Measurements from ENCODE around the gene CPEB3. TPM values are rescaled to one million over a fixed set of nuclear protein-coding genes. Genes with fewer than 3 reads are reported as not detected.

The CPEB3 gene
- total and polyA plus RNA-seq, 8 donors: 2.1 to 7.0 (median 4.4) TPM

GRCh38 chr10:92079003-92079402, 211.9 kb downstream of the CPEB3 start:
- FAIRE-seq (no peak), DNase-seq (no peak), ATAC-seq (no peak)
- H3K4me3 ChIP-seq: no peak overlapping the region
- H3K27ac ChIP-seq: no peak overlapping the region
- no peak for TF ChIP-seq CTCF (IDR thresholded peaks at IDR 0.05)
- H3K27me3 ChIP-seq: no peaks in the 10 kb centered on the region
- no peaks in the 10 kb centered on the region for H3K9me3 ChIP-seq
- peaks cover 0 to 7% (median 0%) of the 10 kb centered on the region in 3 donors for H3K36me3 ChIP-seq
- 82 to 87% methylated on average over 6 of the region's 6 CpGs for WGBS, 2 donors
- intact Hi-C loops (cut with DNase I): loop anchor here in 1 of 3 donors (10.0 kb wide), 1 partner anchor 356 kb away; no protein-coding TSS in a partner anchor
- H3K4me1 ChIP-seq: peaks cover 0 to 14% (median 5%) of the 10 kb centered on the region in 3 donors

GRCh38 chr10:92076722-92077121, 214.2 kb downstream of the CPEB3 start:
- no peak for TF ChIP-seq CTCF (IDR thresholded peaks at IDR 0.05)
- no peak for DNase-seq
- Histone ChIP-seq H3K27me3 (no peaks in the 10 kb centered on the region), H3K4me3 (no peak overlapping the region), H3K4me1 (peaks cover 0 to 14% (median 5%) of the 10 kb centered on the region in 3 donors), H3K36me3 (peaks cover 0 to 7% (median 0%) of the 10 kb centered on the region in 3 donors), H3K27ac (no peak overlapping the region), H3K9me3 (no peaks in the 10 kb centered on the region)
- intact Hi-C loops (cut with DNase I): loop anchor here in 1 of 3 donors (10.0 kb wide), 1 partner anchor 358 kb away; no protein-coding TSS in a partner anchor
- no peak for FAIRE-seq
- peak; percentile 69 to 84 (median 78) for ATAC-seq

DNA sequence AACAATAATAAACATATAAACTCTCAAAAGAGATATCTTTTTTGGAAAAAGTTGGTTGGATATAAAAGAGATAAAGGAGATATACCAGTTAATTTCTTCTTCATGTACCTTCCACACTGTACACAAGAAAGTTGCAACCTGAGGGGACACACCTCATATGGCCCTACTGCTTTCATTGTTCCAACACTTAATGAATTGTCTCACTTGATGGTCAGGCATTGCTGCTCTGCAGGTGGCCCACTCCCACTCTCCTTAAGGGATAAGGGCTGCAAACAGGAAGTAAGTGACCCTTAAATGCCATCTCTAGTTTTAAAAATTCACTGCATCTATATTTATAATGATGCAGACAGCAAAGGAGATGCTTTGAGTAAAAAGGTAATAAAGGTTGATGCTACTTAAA, 215.0 kb downstream of the CPEB3 start:
- TF ChIP-seq CTCF (IDR thresholded peaks at IDR 0.05): no peak
- ATAC-seq: no peak
- peaks cover 0 to 14% (median 5%) of the 10 kb centered on the region in 3 donors for H3K4me1 ChIP-seq
- no peaks in the 10 kb centered on the region for H3K9me3 ChIP-seq
- DNase-seq: no peak
- H3K4me3 ChIP-seq: no peak overlapping the region
- H3K27me3 ChIP-seq: no peaks in the 10 kb centered on the region
- FAIRE-seq: no peak
- intact Hi-C loops (cut with DNase I): loop anchor here in 1 of 3 donors (10.0 kb wide), 1 partner anchor 359 kb away; no protein-coding TSS in a partner anchor
- peaks cover 0 to 2% (median 0%) of the 10 kb centered on the region in 3 donors for H3K36me3 ChIP-seq
- H3K27ac ChIP-seq: no peak overlapping the region

GRCh38 chr10:92074126-92074887, 216.6 kb downstream of the CPEB3 start:
- Histone ChIP-seq H3K36me3 (no peaks in the 10 kb centered on the region), H3K4me1 (peaks cover 0 to 14% (median 5%) of the 10 kb centered on the region in 3 donors), H3K27me3 (no peaks in the 10 kb centered on the region), H3K27ac (peak overlapping the region in 1 of 4 donors; percentile 1), H3K9me3 (no peaks in the 10 kb centered on the region), H3K4me3 (no peak overlapping the region)
- TF ChIP-seq CTCF (IDR thresholded peaks at IDR 0.05): no peak
- DNase-seq: no peak
- WGBS, 2 donors: 42 to 43% methylated on average over 6 of the region's 6 CpGs
- intact Hi-C loops (cut with DNase I): loop anchor here in 1 of 3 donors (10.0 kb wide), 1 partner anchor 360 kb away; no protein-coding TSS in a partner anchor
- peak in 3 of 4 donors; percentile 47 to 69 (median 59) for ATAC-seq
- no peak for FAIRE-seq

DNA sequence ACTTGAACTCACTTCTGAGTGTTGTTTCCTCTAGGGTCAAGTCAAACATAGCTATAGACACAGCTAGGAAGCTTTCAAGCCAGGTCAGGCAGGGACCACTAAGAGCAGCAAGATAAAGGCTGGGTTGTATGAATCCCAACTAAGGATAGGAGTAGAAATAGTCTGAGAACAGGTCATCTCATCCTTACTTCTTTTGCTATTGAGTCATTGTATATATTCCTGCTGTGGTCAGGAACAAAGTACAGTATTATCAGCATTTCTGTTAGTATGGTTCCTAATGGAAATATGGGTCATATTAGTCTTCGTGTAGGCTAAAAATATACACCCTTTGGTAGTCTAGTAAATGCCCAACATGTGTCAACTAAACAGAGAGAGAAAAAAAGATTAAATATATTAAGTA, 222.0 kb downstream of the CPEB3 start:
- Histone ChIP-seq H3K36me3 (no peaks in the 10 kb centered on the region), H3K27ac (no peak overlapping the region), H3K4me3 (no peak overlapping the region), H3K27me3 (no peaks in the 10 kb centered on the region), H3K4me1 (no peaks in the 10 kb centered on the region), H3K9me3 (no peaks in the 10 kb centered on the region)
- FAIRE-seq (no peak), DNase-seq (no peak), ATAC-seq (no peak)
- 54 to 75% methylated on average over 1 of the region's 1 CpG for WGBS, 2 donors
- no peak for TF ChIP-seq CTCF (IDR thresholded peaks at IDR 0.05)
- intact Hi-C loops (cut with DNase I): no loop called here

Measured in pancreas (tissue), 10 donors.